ENCODE results near the gene APOL4. TPM values are rescaled to one million over a fixed set of nuclear protein-coding genes. Genes with fewer than 3 reads are reported as not detected.

The APOL4 gene
- total and polyA plus RNA-seq, 2 of the 4 experiments (the other 2 are of a cell fraction) = 0.07 TPM; not detected in 1

GRCh38 chr22:36143066-36143815 lies 58.4 kb downstream of the APOL4 start:
- no peak overlapping the region for H4K5ac ChIP-seq (ENCODE audit: low read depth, low read length)
- CTCF ChIA-PET = no interaction called here
- TF ChIP-seq CEBPB (IDR thresholded peaks at IDR 0.05; ENCODE audit: low read depth, low read length) (no peak), USF2 (IDR thresholded peaks at IDR 0.05; ENCODE audit: low read depth, low read length) (no peak), MAZ (IDR thresholded peaks at IDR 0.05; ENCODE audit: borderline replicate concordance, low read depth, low read length) (no peak), RCOR1 (IDR thresholded peaks at IDR 0.05; ENCODE audit: insufficient replicate concordance, low read length) (no peak), MXI1 (IDR thresholded peaks at IDR 0.05; ENCODE audit: borderline replicate concordance, low read depth, low read length) (no peak), BHLHE40 (IDR thresholded peaks at IDR 0.05; ENCODE audit: low read depth, low read length) (no peak), RAD21 (IDR thresholded peaks at IDR 0.05; ENCODE audit: low read length) (no peak), SMC3 (IDR thresholded peaks at IDR 0.05; ENCODE audit: low read depth, low read length) (no peak), CTCF (conservative IDR thresholded peaks at IDR 0.05; ENCODE audit: low read depth, low read length) (no peak), FOS (IDR thresholded peaks at IDR 0.05; ENCODE audit: low read depth, low read length) (no peak), RFX5 (IDR thresholded peaks at IDR 0.05; ENCODE audit: low read depth, low read length) (no peak), MAFK (IDR thresholded peaks at IDR 0.05; ENCODE audit: low read depth, low read length) (no peak), ELK1 (IDR thresholded peaks at IDR 0.05; ENCODE audit: borderline replicate concordance, low read depth, low read length) (no peak), CHD1 (IDR thresholded peaks at IDR 0.05; ENCODE audit: low read depth, low read length) (no peak), POLR2A (IDR thresholded peaks at IDR 0.05; ENCODE audit: low read depth, low read length) (no peak), NFE2L2 (IDR thresholded peaks at IDR 0.05; ENCODE audit: low read depth, low read length) (no peak)

More at GRCh38 chr22:36143066-36143815, 58.4 kb downstream of the APOL4 start:
- H2BK15ac ChIP-seq (ENCODE audit: low read depth, low read length) = no peak overlapping the region
- no peaks in the 10 kb centered on the region for H3K9me3 ChIP-seq (ENCODE audit: control insufficient read depth, insufficient read depth, low read length)
- H2BK120ac ChIP-seq (ENCODE audit: low read depth, low read length) = no peak overlapping the region
- no peak overlapping the region for H3K9ac ChIP-seq (ENCODE audit: low read depth, low read length)
- WGBS, 2 experiments (ENCODE audit: extremely low coverage in 2 of 2, insufficient read length in 1 of 2) = no CpG with 5 or more reads among the region's 5 CpGs
- no peak overlapping the region for H2BK20ac ChIP-seq (ENCODE audit: low read depth, low read length)
- no peak overlapping the region for H3K18ac ChIP-seq (ENCODE audit: low read depth, low read length)
- H2BK5ac ChIP-seq (ENCODE audit: low read depth, low read length, poor library complexity, severe bottlenecking) = no peak overlapping the region
- H2AK5ac ChIP-seq (ENCODE audit: low read depth, low read length) = no peak overlapping the region
- H3K9me1 ChIP-seq (ENCODE audit: insufficient read depth, low read length) = no peaks in the 10 kb centered on the region
- ATAC-seq (ENCODE audit: low read depth) (no peak), DNase-seq (no peak)
- H2AFZ ChIP-seq (replicated peaks; ENCODE audit: low read length, poor library complexity) = no peak overlapping the region
- no peak overlapping the region for H4K8ac ChIP-seq (ENCODE audit: low read depth in 2 of 2, low read length in 2 of 2)
- no peak overlapping the region for H3K56ac ChIP-seq (ENCODE audit: extremely low read depth, insufficient read depth, low read length)
- no peaks in the 10 kb centered on the region for H3K36me3 ChIP-seq (ENCODE audit: control insufficient read depth, insufficient read depth, low read length)
- H3K4ac ChIP-seq (ENCODE audit: low read depth, low read length) = no peak overlapping the region
- no peaks in the 10 kb centered on the region for H3K4me1 ChIP-seq (ENCODE audit: control insufficient read depth, insufficient read depth, low read length)
- H3K4me3 ChIP-seq (ENCODE audit: insufficient read depth, low read depth, low read length) = no peak overlapping the region
- no peaks in the 10 kb centered on the region for H3K79me1 ChIP-seq (ENCODE audit: low read depth in 1 of 2, low read length in 2 of 2)
- H3K27ac ChIP-seq (ENCODE audit: insufficient read depth, low read length) = no peak overlapping the region
- H3K14ac ChIP-seq (replicated peaks; ENCODE audit: low read depth, low read length) = no peak overlapping the region
- H3K4me2 ChIP-seq (ENCODE audit: low read depth, low read length) = no peak overlapping the region
- H4K20me1 ChIP-seq (ENCODE audit: insufficient read depth, low read length) = no peaks in the 10 kb centered on the region
- peaks cover 10% of the 10 kb centered on the region for H3K27me3 ChIP-seq (ENCODE audit: control insufficient read depth, insufficient read depth, low read length)
- no peak overlapping the region for H4K91ac ChIP-seq (ENCODE audit: insufficient read depth, low read depth, low read length)
- in situ Hi-C loops (cut with MboI; ENCODE audit: low sequenced_read_pairs) (loop anchor here (5.0 kb wide), 2 partner anchors 39 to 344 kb away; no protein-coding TSS in a partner anchor), dilution Hi-C loops (cut with HindIII; ENCODE audit: low sequenced_read_pairs, unreplicated experiment) (no loop called here), intact Hi-C loops (cut with micrococcal nuclease) (no loop called here)
- POLR2A ChIA-PET (ENCODE audit: unreplicated experiment) = no interaction called here
- H2AK9ac ChIP-seq (replicated peaks; ENCODE audit: low read depth, low read length, poor library complexity) = no peak overlapping the region
- BruUV-seq (replicated peaks) = no TSS peak
- H3K23ac ChIP-seq (ENCODE audit: low read depth, low read length) = no peak overlapping the region
